Measurements from ENCODE around the gene SIRT7. TPM values are rescaled to one million over a fixed set of nuclear protein-coding genes. Genes with fewer than 3 reads are reported as not detected.

SIRT7 gene
- total and polyA plus RNA-seq, 11 donors: 3.6 to 13.2 (median 6.8) TPM

DNA sequence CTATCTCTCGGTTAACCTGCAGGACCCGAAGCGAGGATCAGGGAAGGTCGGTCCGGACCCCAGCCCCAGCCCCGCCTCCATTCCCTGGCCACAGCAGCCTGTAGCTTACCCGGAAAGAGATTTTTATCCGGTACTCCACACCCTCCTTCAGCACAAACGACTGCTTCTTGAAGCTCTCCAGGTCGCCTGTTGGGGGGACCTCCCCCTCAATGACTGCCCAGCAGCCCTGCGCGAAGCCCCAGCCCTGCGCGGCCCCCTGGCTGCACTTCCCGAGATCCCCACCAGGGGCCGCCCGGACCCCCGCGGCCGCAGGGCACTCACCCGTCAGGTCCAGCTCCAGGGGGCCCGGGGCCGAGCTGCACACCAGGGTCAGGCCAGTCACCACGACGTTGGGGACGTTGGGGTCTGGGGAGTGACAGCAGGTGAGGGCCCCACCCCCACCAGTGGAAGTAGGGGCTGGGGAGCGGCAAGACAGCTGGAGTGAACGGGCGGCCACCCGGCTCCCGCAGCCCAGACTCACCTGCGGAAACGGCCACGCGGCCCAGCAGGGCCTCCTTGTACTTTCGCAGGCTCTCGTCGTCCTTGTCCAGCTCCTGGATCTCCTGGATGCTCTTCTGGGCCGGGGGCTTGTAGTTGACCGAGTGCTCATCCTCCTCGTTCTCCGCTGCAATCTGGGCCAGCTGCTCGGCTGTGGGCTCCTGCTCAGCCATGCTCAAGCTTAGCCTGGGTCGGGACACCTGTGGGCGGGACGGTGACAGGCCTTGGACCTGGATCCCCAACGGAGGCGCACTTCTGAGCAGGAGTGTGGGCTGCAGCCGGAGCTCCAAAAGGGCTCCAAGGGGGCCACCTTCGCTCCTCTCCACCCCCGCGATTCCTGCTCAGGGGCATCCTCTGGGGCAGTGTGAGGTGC lies 48.5 kb downstream of the SIRT7 start:
- ATAC-seq (peak in 2 of 4 donors; percentile 5 to 22), DNase-seq (peak in 3 of 5 donors; percentile 44 to 78 (median 52))
- intact Hi-C loops (cut with DNase I): loop anchor here in 2 of 10 donors (5.0 to 10.0 kb wide), 3 partner anchors 58 to 355 kb away; partner anchors contain the start of genes ACTG1 (in 1 of the 2), CENPX (in 1 of the 2), LRRC45 (in 1 of the 2) and MAFG (in 1 of the 2)
- Histone ChIP-seq H3K36me3 (peaks cover 0 to 43% (median 21%) of the 10 kb centered on the region in 9 donors), H3K27ac (peak overlapping the region; percentile 92 to 100 (median 98)), H3K27me3 (no peaks in the 10 kb centered on the region), H3K4me1 (peaks cover 4 to 65% (median 55%) of the 10 kb centered on the region in 12 donors), H3K9me3 (no peaks in the 10 kb centered on the region), H3K4me3 (peak overlapping the region in 11 of 12 donors; percentile 69 to 100 (median 97))
- TF ChIP-seq, protein P1, sequence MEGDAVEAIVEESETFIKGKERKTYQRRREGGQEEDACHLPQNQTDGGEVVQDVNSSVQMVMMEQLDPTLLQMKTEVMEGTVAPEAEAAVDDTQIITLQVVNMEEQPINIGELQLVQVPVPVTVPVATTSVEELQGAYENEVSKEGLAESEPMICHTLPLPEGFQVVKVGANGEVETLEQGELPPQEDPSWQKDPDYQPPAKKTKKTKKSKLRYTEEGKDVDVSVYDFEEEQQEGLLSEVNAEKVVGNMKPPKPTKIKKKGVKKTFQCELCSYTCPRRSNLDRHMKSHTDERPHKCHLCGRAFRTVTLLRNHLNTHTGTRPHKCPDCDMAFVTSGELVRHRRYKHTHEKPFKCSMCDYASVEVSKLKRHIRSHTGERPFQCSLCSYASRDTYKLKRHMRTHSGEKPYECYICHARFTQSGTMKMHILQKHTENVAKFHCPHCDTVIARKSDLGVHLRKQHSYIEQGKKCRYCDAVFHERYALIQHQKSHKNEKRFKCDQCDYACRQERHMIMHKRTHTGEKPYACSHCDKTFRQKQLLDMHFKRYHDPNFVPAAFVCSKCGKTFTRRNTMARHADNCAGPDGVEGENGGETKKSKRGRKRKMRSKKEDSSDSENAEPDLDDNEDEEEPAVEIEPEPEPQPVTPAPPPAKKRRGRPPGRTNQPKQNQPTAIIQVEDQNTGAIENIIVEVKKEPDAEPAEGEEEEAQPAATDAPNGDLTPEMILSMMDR (IDR thresholded peaks at IDR 0.05): peak; percentile 71 to 92 (median 86)
- TF ChIP-seq POLR2A (IDR thresholded peaks at IDR 0.05): no peak
- 36 to 39% (median 38%) methylated on average over 36 to 52 of the region's 52 CpGs for WGBS, 4 donors

DNA sequence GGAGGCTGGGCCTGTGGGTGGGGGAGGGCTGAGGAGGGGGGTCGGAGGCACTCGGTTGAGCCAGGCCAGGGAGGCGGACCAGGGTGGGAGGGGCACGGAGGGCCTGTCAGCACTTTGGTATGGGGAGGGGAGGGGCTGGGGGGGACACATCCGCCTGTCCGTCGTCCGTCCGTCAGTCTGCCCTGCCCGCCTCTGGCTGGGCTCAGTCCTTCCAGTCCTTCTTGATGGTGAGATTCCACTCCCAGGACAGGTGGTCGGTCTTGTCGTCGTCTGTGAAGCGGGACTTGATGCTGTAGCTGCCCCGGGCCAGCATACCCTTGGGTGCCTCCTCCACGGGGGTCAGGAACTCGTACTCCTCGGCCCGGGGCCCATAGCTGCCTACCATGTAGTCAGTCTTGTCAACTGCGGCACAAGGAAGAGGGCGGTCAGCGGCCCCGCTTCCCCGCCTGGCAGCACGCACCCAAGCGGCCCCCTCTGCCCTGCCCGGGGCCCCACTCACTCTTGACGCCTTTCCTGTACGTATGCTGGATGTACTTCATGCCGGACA lies 49.2 kb downstream of the SIRT7 start:
- 58 to 65% (median 61%) methylated on average over 14 to 30 of the region's 30 CpGs for WGBS, 4 donors
- ATAC-seq (peak in 1 of 4 donors; percentile 4), DNase-seq (peak in 3 of 5 donors; percentile 35 to 58 (median 45))
- H3K4me3 ChIP-seq: peak overlapping the region in 3 of 12 donors; percentile 28 to 98 (median 97)
- intact Hi-C loops (cut with DNase I): loop anchor here in 2 of 10 donors (10.0 kb wide), 2 partner anchors 156 to 354 kb away; partner anchors contain the start of genes ACTG1 (in 1 of the 2), CENPX (in 1 of the 2) and LRRC45 (in 1 of the 2)
- peaks cover 0 to 43% (median 21%) of the 10 kb centered on the region in 9 donors for H3K36me3 ChIP-seq
- peaks cover 4 to 68% (median 55%) of the 10 kb centered on the region in 12 donors for H3K4me1 ChIP-seq
- no peaks in the 10 kb centered on the region for H3K9me3 ChIP-seq
- H3K27ac ChIP-seq: peak overlapping the region in 9 of 12 donors; percentile 9 to 98 (median 92)
- no peaks in the 10 kb centered on the region for H3K27me3 ChIP-seq
- no peak for TF ChIP-seq POLR2A (IDR thresholded peaks at IDR 0.05)
- TF ChIP-seq, protein P1 (IDR thresholded peaks at IDR 0.05): no peak

DNA sequence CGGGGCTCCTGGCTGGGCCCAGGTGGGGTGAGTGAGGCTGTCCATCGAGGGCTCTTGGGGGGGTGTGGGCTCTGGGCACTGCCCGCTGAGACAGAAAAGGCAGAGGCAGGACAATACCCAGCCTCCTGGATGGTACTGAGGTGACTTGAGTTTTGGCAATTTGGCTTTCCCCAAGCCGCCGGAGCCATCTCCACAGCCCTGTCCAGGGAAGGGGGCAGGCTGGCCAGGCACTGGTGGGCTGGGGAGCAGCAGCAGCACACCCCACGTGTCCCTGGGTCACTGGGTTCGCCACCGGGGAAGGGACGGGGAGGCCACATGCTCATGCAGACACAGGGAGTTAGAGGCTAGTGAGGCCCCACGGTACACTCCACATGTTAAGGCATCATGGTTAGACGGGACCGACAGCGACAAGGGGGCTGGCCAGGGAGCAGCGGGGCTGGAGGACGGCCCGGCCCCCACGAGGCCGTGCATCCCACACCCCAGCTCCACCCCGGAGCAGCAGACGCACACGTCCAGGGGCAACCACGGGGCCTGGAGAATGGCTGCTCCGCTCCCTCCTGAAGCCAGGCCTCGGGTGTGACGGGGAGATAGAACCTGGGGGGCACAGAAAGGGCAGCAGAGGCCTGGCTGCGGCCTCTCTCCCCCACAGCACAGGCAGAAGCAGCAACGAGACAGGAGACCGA lies 49.8 kb downstream of the SIRT7 start:
- 68 to 71% (median 71%) methylated on average over 21 to 28 of the region's 28 CpGs for WGBS, 4 donors
- Histone ChIP-seq H3K4me3 (no peak overlapping the region), H3K27me3 (no peaks in the 10 kb centered on the region), H3K27ac (peak overlapping the region in 7 of 12 donors; percentile 11 to 98 (median 71)), H3K36me3 (peaks cover 0 to 47% (median 22%) of the 10 kb centered on the region in 9 donors), H3K4me1 (peaks cover 4 to 69% (median 57%) of the 10 kb centered on the region in 12 donors), H3K9me3 (no peaks in the 10 kb centered on the region)
- TF ChIP-seq, protein P1 (IDR thresholded peaks at IDR 0.05): no peak
- no peak for TF ChIP-seq POLR2A (IDR thresholded peaks at IDR 0.05)
- DNase-seq: no peak
- ATAC-seq: peak in 1 of 4 donors; percentile 0
- intact Hi-C loops (cut with DNase I): loop anchor here in 2 of 10 donors (10.0 kb wide), 2 partner anchors 157 to 353 kb away; partner anchors contain the start of genes ACTG1 (in 1 of the 2), CENPX (in 1 of the 2) and LRRC45 (in 1 of the 2)

Data from heart left ventricle (tissue), 16 donors.